GM19324 (cell line): ENCODE results near the gene MARF1.
"Not testable (repeated sequence)": the region's sequence is repeated elsewhere in the genome, so short reads cannot be mapped to it uniquely, and the experiment has no call there.

Source experiments
- ATAC-seq: cut with Tn5 transposase; IDR thresholded peaks from one replicate; pipeline ENCODE4 v1.9.1; 2021; ENCODE audit warnings: mild to moderate bottlenecking, moderate library complexity; ENCODE audit not compliant: unreplicated experiment, low FRiP score

MARF1 gene, protein sequence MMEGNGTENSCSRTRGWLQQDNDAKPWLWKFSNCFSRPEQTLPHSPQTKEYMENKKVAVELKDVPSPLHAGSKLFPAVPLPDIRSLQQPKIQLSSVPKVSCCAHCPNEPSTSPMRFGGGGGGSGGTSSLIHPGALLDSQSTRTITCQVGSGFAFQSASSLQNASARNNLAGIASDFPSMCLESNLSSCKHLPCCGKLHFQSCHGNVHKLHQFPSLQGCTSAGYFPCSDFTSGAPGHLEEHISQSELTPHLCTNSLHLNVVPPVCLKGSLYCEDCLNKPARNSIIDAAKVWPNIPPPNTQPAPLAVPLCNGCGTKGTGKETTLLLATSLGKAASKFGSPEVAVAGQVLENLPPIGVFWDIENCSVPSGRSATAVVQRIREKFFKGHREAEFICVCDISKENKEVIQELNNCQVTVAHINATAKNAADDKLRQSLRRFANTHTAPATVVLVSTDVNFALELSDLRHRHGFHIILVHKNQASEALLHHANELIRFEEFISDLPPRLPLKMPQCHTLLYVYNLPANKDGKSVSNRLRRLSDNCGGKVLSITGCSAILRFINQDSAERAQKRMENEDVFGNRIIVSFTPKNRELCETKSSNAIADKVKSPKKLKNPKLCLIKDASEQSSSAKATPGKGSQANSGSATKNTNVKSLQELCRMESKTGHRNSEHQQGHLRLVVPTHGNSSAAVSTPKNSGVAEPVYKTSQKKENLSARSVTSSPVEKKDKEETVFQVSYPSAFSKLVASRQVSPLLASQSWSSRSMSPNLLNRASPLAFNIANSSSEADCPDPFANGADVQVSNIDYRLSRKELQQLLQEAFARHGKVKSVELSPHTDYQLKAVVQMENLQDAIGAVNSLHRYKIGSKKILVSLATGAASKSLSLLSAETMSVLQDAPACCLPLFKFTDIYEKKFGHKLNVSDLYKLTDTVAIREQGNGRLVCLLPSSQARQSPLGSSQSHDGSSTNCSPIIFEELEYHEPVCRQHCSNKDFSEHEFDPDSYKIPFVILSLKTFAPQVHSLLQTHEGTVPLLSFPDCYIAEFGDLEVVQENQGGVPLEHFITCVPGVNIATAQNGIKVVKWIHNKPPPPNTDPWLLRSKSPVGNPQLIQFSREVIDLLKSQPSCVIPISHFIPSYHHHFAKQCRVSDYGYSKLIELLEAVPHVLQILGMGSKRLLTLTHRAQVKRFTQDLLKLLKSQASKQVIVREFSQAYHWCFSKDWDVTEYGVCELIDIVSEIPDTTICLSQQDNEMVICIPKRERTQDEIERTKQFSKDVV (N-terminal part only)

DNA sequence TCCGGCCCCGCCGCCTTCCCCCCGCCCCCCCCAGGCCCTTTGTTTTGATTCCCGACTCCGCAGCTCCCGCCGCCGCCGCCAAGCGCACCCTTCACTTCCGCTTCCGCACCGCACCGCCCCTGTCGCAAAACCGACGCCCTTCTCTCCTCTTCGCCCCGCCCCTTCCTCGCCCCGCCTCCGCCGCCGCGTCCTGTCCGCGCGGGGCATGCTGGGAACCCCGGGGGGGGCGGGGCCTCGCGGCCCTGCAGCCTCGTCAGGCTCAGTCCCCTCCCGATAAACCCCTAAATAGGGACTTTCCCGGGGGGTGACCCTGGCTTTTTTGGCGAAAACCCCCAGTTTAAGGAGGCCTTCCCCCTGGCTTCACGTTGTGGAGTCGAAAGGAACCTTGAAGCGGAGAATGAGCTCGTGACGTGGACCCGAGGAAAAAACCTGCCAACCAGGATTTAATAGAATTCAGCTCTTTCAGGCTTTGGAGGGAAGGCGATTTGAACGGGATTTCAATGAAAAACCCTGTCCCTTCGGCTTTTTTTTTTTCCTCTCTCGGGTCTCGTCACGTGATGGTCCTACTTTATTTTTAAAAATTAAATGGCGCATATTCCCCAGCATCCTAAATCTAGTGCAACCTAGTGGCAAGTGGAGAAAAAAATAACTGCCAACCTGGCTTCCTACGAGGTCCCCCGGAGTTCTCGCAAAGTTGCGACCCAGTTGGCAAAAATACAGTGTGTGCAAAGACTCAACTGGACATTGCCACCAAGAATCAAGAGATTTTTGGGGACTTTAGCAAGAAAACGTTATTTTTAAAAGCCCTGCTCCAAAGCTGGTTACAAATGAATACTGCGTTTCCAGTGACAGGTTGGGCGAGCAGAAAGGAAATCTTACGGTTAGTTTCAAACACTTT, at the start of gene MARF1:
MARF1 (minus strand) TSS at position 107 of the 898 bp plus-strand sequence. CDS start 3,921 bp downstream, outside the sequence.
- ATAC-seq = peak; percentile 68

DNA sequence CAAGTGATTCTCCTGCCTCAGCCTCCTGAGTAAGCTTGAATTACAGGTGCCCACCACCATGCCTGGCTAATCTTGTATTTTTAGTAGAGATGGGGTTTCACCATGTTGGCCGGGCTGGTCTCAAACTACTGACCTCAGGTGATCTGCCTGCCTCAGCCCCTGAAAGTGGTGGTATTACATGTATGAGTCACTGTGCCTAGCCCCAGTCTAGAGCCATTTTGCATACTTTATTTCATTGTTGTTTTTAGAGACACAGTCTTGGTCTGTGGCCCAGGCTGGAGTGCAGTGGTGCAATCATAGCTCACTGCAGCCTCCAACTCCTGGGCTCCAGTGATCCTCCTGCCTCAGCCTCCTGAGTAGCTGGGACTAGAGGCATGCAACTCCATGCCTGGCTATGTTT, 49.6 kb upstream of the MARF1 start:
- ATAC-seq = not testable (repeated sequence)

DNA sequence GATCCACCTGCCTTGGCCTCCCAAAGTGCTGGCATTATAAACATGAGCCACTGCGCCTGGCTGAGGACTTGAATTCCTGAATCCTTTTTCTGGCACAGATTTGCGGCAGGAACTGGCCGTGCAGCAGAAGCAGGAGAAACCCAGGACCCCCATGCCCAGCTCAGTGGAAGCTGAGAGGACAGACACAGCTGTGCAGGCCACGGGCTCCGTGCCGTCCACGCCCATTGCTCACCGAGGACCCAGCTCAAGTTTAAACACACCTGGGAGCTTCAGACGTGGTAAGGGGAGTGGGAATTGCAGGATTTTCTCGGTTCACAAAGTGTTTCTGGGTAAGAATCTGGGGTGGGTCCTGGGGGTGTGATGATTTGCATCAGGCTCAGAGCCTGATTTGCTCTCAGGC, 48.1 kb upstream of the MARF1 start:
- no peak for ATAC-seq

DNA sequence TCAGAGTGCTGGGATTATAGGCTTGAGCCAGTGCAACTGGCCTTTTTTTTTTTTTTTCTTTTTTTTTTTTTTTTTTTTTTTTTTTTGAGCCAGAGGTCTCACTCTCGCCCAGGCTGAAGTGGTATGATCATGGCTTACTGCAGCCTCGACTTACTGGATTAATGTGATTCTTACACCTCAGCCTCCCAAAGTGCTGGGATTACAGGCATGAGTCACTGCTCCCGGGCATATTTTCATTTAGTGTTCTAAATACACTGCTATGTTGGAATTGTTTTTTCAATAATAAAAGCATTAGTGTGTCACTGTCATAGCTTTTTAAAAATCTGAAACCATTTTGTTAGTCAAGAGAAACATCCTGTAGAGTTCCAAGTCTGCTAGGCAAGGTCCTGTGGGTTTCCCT, 47.3 kb upstream of the MARF1 start:
- ATAC-seq = no peak

DNA sequence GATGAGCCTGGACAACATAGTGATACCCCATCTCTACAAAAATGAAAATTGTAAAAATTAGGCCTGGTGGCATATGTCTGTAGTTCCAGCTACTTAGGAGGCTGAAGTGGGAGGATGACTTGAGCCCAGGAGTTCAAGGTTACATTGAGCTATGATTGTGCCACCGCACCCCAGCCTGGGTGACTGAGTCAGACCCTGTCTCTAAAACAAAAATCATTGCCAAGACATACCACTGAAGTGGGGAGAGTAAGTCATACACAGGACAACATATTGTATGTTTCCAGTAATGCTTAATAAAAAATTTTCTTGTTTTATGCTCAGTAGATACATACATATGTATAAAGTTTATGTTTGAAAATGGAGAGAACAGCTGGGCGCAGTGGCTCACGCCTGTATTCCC, 46.3 kb upstream of the MARF1 start:
- no peak for ATAC-seq

DNA sequence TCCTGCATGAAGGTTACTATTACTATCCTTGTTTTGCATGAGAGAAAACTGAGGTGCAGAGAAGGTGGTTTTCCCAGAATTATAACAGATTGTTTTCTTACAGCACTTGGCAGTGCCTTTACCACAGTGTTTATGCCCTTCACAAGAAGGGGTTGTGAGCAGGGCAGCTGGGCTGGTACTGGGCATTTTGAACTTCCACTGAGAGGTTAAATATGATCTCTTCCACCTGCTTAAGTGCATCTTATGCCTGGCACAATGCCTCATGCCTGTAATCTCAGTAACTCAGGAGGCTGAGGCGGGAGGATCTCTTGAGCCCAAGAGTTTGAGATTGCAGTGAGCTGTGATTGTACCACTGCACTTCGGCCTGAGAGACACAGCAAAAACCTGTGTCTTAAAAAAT, 43.3 kb upstream of the MARF1 start:
- ATAC-seq = no peak

DNA sequence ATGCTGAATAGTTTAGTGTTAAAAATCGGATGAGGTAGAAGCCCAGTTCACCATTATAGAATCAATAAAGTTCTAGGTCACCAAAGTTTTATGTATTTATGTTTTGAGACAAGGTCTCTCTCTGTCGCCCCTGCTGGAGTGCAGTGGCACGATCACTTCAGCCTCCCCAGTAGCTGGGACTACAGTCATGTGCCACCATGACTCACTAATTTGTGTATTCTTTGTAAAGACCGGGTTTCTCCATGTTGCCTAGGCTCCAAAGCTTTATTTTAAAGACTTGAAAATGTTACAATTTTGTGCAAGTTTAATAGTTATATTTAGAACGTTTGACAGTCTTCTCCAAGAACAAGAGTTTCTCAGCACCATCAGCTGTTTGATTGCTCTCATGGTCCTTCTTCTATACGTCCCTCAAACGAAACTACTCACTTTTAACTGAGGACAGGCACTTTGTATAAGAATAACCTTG, 39.2 kb upstream of the MARF1 start:
- no peak for ATAC-seq

DNA sequence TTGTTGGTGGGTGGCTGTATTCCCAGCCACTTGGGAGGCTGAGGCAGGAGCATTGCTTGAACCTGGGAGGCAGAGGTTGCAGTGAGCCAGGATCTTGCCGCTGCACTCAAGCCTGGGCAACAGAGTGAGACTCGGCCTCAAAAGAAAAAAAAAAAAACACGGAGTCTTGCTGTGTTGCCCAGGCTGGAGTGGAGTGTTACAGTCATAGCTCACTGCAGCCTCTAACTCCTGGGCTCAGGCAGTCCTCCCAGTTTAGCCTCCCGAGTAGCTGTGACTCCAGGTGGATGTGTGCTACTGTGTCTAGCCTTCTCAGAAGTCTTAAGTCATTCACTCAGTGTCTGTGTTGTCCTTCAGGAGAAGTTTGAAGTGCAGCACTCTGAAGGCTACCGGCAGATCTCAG, 34.5 kb upstream of the MARF1 start:
- no peak for ATAC-seq

DNA sequence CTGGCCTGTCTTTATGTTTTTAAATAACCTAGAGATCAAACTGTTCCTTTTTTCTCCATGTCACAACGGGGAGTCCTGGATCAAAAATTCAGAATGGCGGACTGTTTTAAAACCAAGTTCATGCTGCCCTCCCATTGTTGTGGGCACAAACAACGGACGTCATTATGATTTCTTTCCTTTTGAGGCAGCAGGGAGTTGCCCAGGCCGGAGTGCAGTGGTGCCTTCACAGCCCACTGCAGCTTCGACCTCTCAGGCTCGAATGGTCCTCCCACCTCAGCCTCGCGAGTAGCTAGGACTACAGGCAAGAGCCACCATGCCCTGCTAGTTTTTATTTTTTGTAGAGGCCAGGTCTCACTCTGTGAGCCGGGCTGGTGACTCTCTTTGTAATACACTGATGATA, 33.6 kb upstream of the MARF1 start:
- no peak for ATAC-seq

DNA sequence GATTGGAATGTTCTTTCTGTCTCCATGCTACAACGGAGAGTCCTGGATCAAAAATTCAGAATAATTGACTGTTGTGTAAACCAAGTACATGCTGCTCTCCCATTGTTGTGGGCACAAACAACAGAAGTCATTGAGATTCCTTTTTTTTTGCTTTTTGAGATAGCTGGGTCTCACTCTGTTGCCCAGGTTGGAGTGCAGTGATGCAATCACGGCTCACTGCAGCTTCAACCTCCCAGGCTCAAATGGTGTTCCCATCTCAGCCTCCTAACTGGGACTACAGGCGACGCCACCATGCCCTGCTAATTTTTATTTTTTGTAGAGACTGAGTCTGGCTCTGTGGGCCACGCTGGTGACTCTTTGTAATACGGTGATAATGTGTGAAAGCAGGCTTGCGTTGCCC, 31.6 kb upstream of the MARF1 start:
- ATAC-seq = no peak

DNA sequence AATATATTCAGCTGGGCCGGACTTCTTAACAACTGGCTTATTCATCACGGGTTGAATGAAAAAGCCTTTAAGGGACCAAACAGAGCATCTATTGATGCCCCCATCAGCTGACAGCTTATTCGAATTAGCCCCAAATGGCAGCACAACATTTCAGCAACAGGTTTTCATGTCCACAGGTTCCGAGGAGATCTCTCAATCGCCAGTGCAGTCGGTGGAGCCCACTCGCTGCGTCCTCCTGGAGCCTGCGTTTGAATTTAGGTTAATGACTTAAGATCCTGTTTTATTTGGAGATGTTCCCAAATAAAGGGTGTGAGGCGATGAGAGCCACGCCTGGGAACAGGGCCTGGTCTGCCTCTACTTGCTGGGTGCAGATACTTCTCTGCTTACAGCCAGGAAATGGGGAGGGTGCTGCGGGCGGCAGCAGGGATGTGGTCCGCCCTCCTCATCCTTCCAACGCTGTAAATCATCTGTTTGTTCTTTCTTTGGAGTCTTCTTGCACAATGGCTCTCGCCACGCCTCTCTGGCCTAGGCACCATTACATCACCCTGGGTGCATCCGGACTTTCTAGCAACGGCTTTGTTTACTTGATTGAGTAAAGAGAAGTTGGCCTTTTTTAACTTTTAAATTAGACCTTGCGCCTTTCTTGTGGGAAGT, 29.7 kb upstream of the MARF1 start:
- no peak for ATAC-seq

DNA sequence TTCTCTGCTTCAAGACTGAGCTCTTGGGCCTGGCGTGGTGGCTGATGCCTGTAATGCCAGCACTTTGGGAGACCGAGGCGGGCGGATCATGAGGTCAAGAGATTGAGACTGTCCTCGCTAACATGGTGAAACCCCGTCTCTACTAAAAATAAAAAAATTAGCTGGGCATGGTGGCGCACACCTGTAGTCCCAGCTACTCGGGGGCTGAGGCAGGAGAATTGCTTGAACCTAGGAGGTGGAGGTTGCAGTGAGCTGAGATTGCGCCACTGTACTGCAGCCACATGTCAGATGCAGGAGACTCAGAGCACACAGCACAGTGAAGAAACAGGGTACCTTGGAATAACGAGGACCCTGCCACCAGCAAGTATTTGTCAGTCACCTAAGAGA, 29.2 kb upstream of the MARF1 start:
- not testable (repeated sequence) for ATAC-seq

DNA sequence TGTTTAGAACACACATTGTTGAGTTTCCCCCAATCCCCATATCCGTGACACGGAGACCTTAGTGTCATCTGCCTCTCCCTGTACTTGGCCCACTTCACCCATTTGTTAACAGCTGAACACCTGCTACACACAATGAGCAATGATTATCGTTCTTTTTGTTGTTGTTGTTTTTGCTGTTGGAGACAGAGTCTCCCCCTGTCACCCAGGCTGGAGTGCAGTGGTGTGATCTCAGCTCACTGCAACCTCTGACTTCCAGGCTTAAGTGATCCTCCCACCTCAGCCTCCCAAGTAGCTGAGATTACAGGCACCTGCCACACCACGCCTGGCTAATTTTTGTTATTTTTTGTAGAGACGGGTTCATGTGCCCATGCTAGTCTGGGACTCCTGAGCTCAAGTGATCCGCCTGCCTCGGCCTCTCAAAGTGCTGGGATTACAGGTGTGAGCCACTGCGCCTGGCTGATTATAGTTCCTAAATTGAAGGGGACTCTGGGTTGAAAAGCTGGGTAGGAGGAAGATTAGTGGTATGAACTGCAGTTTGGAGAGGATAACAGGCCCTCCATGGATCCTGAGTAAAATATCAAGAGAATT, 28.7 kb upstream of the MARF1 start:
- no peak for ATAC-seq

DNA sequence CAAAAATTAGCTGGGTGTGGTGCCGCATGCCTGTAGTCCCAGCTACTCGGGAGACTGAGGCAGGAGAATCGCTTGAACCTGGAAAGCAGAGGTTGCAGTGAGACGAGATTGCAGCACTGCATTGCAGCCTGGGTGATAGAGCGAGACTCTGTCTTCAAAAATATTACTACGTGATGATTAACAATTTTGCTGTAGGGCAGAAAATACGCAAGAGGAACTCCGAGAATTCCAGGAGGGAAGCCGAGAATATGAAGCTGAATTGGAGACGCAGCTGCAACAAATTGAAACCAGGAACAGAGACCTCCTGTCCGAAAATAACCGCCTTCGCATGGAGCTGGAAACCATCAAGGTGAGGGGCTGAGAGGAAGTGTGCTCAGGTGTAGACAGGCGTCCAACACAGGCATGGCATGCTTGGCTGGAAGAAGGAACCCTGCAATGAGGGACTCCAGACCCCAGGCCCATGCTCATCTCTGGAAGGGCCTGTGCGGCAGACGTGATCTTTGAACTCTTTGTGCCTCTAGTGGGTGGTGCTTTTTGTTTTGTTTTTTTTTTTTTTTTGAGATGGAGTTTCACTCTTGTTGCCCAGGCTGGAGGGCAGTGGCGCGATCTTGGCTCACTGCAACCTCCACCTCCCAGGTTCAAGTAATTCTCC, 24.3 kb upstream of the MARF1 start:
- ATAC-seq = no peak

DNA sequence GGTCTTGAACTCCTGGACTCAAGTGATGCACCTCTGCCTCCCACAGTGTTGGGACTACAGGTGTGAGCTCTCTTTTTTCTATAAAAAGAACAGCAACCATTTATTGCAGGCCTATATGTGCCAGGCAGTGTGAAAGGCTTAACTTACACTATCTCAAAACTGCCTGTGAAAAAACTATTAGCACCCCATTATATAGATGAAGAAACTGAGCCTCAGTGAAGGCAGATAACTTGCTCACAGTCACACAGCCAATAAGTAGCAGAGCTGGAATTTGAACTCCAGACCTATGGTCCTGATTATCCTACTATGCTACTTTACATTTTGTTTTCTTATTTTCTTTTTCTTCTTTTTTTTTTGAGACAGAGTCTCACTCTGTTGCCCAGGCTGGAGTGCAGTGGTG, 22.2 kb upstream of the MARF1 start:
- no peak for ATAC-seq

DNA sequence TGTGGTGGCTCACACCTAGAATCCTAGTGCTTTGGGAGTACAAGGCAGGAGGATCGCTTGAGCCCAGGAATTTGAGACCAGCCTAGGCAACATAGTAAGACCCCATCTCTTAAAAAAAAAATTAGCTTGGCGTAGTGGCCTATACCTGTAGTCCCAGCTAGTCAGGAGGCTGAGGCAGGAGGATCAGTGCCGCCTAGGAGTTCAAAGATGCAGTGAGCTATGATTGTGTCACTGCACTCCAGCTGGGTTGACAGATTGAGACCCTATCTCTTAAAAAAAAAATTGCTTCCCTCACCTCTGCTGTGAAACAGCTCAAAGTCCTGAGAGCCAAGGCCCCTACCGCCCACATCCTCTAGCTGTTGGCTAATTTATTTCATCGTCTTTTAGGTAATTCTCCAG, 17.2 kb upstream of the MARF1 start:
- no peak for ATAC-seq

DNA sequence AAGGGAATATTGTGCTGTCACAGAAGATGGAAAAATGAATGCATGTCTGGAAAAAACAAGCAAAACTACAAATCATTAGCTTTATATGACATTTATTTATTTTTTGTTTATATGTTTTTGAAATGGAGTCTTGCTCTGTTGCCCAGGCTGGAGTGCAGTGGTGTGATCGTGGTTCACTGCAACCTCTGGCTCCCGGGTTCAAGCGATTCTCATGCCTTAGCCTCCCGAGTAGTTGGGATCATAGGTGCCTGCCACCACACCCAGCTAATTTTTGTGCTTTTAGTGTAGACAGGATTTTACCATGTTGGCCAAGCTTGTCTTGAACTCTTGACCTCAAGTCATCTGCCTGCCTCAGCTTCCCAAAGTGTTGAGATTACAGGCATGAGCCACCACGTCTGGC, 15.6 kb upstream of the MARF1 start:
- no peak for ATAC-seq

DNA sequence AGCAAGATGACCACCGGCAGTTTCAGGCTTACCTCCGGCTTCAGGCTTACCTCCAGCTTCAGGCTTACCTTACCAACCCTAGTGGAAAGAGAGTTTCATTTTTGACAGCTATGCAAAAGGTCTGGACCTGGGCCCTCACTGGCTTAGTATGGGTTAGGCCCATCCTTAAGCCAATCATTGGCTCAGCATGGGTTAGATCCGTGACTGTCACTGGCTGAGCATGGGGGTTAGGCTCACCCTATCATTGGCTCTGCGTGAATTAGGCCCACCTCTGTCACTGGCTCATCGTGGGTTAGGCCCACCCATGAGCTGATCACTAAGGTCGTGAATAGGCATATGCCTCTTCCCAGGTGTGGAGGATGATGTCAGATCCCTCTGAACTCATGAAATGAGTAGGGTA, 15.2 kb upstream of the MARF1 start:
- no peak for ATAC-seq
